GM20431 (cell line): Measurements from ENCODE around the gene ERC2.
"Not testable (repeated sequence)": the region's sequence is repeated elsewhere in the genome, so short reads cannot be mapped to it uniquely, and the experiment has no call there.

Experiments
- in situ Hi-C: fragments of 300-500 bp; cut with MseI, MboI; formaldehyde crosslinking; loops from one replicate; pipeline ENCODE4 v1.15.0; 2020; ENCODE audit warnings: low sequenced_read_pairs; ENCODE audit not compliant: unreplicated experiment

ERC2 gene

DNA sequence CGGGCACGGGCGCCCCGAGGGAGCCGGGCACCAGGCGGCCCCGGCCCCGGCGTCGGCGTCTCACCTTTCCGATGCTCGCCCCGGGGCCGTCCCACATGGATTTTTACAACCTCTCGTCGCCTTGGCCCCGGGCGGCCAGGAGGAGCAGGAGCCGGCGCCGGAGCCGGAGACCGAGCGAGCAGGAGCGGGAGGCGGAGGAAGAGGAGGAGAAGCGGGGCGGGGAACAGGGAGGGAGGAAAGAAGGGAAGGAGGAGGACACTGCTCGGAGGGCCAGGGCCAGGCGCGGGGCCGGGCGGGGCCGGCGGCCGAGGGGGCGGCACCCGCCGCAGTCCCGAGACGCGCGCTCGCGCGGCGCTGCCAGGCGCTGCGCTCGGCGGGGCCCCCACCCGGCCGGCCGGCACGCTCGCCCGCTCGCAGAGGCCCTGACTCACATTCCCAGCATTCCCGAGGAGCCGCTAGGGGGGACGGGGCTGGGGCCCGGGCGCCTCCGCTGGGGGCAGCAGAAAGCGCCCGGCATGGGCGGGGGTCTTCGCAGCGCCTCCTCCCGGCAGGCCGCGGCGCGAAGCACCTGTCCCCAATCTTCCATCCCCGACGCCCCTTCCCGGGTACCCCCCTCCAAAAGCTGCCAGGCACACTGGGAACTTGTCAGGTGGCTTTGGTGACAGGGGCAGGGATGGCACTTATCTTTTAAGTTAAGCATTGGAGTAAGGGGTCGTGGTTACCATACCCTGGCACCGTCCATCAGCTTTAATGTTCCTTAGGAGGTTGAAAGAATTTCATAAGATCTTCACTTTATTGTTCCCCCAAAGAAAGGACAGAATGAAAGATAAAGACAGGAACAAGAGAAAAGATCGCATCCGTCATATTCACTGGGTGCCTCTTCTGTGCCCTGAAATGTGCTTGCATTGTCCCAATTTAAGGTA is at the start of gene ERC2:
TSS of gene ERC2 (minus strand) at position 284 of the 923 bp plus-strand sequence.
- in situ Hi-C loops = no loop called here

DNA sequence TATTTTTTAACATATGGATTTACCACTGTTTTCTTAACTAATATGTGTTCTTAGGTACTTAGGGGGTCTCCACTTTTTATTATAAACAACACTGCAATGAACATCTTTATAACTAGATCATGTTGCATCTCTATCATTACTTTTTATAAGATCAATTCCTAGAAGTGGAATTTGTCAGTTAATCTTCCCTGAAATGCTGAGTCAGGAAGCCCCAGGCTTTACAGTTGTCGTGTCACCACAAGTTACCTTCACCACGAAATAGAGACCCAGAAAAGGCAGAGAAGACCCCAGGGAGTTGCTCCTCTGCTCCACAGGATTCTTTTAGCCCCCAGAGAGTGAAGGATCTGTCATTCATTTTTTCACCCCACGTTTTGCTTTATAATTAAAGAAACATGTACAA is 34.5 kb upstream of the ERC2 start:
- in situ Hi-C loops = no loop called here

DNA sequence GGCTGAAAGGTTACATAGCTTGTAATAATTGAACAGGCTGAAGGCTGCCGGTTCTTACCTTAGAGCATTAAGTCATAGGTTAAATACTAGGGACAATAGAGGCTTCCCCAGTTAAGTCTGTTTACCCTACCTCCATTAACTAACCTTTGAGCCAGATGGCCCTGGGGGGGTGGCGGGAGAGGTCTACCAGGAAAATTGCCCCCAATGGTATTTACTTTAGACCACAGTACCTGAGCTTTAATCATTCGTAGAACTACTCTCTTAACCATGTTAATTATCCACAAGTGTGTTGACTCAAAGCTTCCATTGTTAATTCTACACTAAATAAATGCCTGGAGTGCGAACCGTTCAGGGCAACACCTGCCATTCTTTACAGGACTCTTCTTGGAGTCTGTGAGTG is 28.1 kb upstream of the ERC2 start:
- in situ Hi-C loops = not testable (repeated sequence)

DNA sequence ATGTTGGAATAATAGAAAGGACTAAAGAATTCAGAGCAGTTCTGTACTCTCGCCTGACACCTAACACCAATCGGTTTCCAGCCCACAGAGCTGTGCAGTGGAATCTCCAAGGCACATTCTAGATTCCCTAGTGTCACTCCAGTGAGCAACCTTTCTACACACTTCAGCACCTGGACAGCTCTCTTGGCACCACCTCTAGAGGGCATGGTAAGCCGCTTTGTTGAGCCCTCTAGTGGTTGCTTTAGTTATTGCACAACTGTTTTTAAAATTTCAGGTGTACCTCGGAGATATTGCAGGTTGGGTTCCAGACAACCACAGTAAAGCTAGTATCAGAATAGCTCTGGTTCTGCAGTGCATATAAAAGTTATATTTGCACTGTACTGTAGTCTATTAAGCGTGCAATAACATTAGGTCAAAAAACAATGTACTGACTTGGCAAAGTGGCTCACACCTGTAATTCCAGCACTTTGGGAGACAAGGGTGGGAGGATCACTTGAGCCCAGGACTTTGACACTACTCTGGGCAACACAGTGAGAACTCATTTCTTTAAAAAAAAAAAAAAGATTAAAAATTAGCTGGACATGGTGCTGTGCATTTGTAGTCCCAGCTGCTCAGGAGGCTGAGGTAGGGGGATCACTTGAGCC is 26.5 kb upstream of the ERC2 start:
- in situ Hi-C loops = no loop called here

DNA sequence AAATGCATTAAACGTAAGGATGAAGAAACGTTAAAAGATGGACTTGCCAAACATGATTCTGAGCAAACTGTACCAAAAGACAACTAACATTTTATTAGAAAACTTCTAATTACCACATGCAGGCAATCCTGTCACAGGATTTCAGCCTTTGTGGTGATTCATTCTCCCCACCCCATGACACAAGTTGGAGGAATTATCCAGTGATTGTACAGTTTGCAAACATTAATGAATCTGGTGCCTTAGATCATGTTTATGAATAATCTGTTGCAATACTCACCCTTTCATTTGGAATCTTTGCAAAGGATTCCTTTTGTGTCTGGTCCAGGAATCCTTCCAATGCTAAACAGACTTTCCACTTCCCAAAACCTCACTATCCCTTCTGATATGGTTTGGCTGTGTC is 23.3 kb upstream of the ERC2 start:
- in situ Hi-C loops = no loop called here

DNA sequence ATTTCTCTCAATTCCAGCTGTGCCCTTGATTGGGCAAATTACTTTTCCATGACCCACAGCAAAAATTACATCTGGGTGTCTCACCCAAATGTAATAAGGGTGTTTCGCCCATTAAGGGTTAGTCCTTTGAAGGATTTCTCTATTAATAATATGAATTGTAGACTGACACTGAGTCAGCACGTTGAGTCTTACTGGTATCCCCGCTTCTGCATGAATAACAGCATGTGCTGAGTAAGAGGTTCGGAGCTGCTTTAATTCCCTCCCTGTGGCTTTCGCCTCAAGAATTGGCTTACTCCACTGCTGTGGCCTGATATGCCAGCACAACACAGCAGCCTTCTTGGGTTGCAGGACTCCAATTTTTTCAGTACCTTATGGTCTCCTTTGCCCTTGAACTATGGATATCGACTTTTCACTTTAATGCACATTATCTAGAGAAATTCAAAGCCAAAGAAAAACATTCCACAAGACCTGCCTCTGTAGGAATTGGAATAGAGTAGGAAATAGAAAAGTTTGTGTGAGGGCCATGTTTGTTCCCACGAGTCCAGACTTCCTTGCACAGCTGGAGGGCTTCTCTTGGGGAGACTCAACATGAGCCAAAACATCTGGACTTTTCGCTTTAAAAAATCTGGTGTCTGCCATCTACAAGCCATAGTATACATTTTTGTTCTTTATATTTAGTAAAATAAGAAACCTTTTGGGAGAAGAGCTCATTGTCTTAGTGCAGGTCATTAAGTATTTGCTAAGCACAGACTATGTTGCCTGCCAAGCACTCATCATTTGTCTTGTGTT is 20.7 kb upstream of the ERC2 start:
- in situ Hi-C loops = no loop called here

DNA sequence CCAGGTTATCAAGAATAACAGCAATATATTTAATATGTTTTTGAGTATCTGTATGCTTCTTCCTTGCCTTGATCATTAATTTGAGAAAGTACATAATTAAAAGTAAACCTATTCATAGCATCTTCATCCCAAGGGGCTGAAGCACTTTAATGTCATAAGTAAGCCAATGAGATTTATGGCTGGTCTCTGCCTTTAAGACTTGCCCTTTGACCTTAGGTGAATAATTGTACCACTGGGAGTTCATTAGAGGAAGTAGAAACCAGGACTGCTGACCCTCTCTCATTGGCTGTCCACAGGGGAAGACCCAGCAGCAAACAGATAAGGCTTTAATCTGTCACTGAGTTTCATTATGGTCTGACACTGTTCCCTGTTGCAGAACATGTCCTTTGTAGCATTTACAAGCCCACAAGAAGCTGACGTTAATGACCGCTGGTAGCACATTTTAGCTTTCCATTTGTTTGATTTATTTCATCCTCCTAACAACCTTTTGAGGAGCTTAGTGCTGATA is 16.3 kb upstream of the ERC2 start:
- in situ Hi-C loops = no loop called here

DNA sequence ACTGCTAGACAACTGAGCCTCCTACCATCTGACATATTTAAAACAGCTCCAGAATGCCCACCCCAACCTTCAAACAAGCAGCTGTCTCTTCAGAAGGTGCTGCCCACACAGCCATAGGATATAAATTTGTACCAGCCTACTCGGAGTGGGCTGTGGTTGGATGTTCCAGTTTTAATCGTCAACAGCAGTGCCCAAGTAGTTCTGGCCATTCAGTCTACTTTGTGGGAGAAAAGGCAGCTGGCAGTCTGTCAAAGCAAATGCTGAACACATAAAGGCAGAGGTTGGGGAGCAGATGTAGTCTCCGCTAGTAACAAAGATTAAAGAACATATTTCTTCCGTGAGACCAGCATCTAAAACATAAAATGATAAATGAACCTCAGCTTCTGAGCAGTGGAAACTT is 15.9 kb upstream of the ERC2 start:
- in situ Hi-C loops = no loop called here

DNA sequence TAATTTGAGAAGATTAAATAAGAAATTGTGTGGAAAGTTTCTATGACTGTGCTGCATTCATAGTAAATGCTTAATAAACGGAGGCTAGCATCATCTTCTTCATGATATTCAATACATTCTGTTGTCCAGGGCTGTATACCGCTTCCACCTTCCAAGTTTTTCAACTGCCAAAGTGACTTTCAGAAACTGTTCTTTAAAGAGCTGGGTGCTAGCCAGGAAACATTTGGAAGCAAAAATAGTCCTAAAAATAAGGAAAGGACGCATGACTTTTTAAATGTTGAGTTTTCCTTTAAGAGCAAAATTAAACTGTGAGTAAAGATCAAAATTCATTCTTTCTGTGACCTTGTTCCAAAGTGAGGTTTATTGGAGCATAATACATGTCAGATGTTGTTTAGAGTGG is 9.4 kb upstream of the ERC2 start:
- in situ Hi-C loops = no loop called here

DNA sequence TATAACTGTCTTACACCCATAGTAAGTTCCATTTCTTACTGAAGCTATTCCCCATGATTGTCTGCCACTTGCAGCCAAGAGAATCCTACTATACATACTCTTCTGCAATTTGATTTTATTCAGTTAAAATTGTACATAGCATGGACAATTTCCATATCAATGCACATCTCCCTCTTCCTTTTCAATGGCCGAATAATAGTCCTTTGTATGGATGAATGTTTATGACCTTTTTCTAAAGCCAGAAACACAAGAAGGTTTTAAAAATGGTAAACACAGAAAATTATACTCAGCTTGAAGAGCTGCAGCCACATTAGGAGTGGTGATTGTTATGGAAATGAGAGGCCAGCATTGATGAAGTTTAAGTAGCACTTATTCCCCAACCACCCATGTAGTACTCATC is 8.5 kb upstream of the ERC2 start:
- in situ Hi-C loops = no loop called here

DNA sequence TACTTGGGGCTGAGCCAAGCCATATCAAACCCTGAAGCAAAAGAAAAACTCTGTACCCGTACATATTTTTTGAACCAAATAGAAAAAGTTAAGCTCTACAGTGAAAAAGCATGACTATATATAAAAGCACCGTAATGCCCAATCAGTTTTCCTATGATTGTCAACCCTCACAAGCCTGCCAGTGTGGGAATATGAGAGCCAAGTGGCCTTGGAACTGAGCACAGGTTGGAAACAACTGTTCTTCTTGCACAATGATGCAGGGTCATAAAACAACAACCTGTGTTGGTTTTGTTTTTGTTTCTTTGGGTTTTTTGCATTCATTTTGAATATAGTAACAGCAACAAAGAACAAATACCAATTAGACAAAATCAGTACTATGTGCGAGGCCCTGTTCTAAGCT is 3.5 kb upstream of the ERC2 start:
- in situ Hi-C loops = no loop called here

DNA sequence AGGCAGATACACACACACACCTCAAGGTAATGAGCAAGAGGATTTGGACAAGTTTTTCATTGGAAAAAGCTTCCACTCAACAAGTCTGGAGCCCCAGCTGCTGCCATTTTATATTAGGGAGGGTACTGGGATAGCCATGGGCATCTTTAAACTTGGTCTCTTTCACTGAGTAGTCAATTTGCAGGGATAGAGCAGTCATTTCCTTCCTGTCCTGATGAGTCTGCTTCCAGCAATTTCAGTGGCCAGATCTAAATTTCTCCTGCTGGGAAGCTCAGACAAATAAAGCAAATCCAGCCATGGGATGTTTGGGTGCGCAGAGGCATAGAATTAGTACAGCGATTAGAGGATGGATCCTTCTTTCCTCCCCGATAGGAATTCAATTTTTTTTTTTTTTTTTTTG is 874 bp upstream of the ERC2 start:
- in situ Hi-C loops = no loop called here

DNA sequence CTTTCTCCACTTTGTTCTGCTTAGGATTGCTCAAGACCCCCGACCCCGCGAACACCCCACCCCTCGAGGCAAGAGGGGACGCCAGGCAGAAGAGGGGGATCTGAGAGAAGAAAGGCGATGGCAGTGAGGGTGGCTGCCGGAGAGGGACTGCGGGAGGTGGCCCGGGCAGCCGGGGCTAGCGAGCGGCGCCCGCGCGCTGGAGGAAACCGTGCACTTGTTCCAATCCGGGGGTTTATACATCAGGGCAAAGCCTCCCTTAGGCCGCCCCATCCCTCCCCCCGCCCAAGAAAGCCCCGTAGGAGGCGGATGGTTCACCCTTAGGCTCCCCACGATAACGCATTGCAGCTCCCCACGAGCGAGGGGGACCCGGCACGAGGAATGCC is 475 bp downstream of the ERC2 start:
- in situ Hi-C loops = no loop called here

DNA sequence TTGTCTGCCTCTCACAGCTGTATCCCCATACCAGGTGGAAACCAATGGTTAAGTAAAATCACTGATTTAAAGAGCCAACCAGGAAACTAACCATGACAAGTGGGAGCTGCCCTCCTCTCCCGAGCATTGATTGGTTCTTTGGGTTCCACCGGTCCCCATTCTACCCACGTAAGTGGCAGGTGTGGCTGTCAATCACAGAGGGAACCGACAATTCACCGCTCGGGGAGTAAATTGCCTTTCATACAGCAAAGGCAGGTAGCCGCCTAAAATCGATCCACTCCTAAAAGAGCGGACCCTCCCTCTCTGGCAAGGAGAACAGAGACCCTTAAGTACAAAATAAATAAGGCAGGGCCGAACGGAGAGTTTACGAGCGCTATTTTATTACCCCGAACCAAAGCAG is 1.2 kb downstream of the ERC2 start:
- in situ Hi-C loops = no loop called here

DNA sequence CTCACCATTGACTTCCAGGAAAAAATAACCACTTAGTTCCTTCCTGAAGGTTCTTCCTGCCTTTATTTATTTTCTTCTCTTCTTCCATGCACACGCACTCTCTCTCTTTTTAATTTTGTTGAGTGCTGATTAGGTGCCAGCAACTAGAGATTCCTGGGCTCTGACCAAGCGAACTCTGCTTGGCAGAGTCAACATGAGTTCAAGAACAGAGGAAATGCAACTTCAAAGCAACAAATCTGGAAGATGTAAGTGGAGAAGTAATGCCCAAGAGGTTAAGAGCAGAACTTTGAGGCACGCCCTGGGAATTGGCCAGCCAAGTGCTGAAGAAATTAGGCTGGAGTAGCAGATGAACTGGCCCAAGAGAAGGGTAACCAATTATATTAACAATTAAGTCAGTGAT is 8.5 kb downstream of the ERC2 start:
- in situ Hi-C loops = no loop called here

DNA sequence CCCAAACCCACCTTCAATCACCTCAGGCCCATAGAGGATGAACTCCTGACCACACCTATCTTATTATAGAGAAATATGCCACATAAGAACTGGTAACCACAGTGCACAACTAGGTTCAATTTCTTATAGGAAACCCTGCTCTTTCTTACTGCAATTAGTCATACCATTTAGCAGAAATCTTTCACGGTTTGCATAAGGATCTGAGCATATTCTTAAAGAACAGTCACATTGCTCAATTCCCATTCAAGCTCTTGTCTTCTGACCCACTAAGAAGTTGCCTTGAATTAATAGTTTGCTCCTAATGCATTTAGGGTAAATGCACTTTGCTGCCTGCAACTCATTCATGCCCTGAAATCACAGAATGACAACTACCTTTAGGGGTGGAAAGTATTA is 9.2 kb downstream of the ERC2 start:
- in situ Hi-C loops = no loop called here

DNA sequence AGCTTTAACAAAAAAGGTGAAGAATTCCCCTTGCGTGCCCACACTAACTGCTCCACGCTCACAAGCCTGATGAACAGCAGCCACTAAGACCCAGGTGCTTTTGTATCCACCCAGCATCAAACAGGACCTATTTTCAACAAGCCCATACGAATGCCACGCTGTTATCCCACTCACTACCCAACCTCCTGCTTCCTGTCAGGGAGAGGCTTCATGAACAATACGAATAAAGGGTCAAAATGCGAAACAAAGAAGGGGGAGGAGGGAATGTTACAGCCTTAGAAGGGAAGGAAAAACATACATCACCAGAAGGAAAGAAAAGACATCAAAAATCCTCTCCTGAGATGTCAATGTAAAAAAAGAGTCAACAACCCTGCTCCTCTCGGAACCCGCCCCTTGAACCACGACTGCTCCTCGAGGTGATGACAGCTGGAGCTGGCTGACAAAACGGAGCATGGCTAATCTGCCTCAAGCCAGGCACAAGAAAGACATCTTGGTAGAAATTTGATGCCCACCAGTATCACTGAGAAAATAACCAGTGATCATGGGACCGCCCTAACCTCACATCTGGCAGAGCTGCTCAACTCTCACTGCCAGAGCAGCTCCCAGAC is 9.7 kb downstream of the ERC2 start:
- in situ Hi-C loops = no loop called here

DNA sequence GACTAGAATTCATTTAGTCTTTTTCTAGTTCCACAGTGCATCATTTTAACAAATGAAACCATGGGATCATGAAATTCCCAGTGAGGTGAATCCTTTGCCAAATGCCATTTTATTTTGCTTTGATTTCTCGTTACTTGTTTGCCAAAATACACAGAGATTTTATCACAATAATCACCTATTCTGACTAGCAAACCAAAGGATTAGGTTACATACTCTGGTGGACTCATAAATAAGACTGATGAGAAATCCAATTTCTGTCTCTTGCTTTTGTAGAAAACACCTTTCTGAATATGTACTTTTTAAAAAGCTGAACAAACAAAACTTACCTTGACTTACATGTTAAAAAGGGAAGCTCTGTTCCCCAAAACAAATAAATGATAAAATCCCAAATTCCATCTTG is 12.2 kb downstream of the ERC2 start:
- in situ Hi-C loops = no loop called here

DNA sequence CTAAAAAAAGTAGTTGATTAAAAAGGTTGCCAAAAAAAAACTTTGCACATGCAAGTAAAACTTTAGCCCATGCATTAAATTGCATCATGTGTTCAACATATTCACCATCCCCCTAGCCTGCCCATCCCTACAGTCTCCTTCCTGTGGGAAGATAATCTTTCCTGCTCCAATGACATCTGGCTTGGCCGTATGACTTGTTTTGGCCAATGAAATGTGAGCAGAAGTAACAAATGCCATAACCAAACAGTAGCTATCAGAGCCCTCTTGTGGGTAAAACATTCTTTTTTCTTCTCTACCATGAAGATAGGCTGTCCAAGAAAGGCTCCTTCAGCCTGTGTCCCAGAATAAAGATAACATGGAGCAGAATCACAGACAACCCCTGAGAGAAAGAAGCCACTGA is 15.3 kb downstream of the ERC2 start:
- in situ Hi-C loops = no loop called here

DNA sequence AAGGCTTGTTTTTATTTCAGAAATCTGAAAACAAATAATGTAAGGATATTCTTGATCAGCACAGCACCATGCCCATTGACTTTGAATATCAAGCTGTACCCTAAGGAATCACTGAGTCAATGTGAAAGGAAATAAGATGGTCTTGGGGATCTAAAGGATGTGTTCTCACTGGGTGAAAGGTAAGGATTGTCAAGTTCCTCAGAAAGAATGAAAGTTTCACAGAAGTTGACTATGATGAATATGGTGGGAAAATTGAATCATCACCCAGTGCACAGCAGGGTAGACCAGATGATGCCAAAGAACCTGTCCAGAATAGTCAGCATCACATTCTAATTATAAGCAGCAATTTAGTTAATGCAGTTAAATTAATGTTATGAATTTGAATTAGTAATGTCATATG is 16.2 kb downstream of the ERC2 start:
- in situ Hi-C loops = no loop called here
